HepG2 (cell line): Measurements from ENCODE around the gene C1orf159. TPM values are rescaled to one million over a fixed set of nuclear protein-coding genes. Genes with fewer than 3 reads are reported as not detected.

Experiments
- ATM ChIP-seq: fragments of 450-650 bp; IDR thresholded peaks from 2 replicates; pipeline ENCODE4 v1.7.1; 2017; ENCODE audit warnings: mild to moderate bottlenecking, borderline replicate concordance
- CENPX ChIP-seq: sonication (generic); formaldehyde crosslinking; IDR thresholded peaks from 2 replicates; pipeline ENCODE4 v1.9.0; 2021; ENCODE audit warnings: mild to moderate bottlenecking, missing genetic modification reagents, moderate library complexity
- CHD2 ChIP-seq: IDR thresholded peaks from 2 replicates; pipeline ENCODE4 v1.6.1; 2011; ENCODE audit warnings: low read depth, low read length, improper control_type of control experiment
- DNMT3B ChIP-seq: conservative IDR thresholded peaks from 2 replicates; pipeline ENCODE4 v1.6.1; 2016; ENCODE audit warnings: missing biosample characterization, control low read depth
- GTF2F1 ChIP-seq: fragments of 150-350 bp; IDR thresholded peaks from 2 replicates; pipeline ENCODE4 v1.6.1; 2014; ENCODE audit warnings: low read length
- MTF2 ChIP-seq: sonication (generic); formaldehyde crosslinking; IDR thresholded peaks from 2 replicates; pipeline ENCODE4 v1.5.0; 2020; ENCODE audit warnings: missing genetic modification reagents, borderline replicate concordance
- NCOA1 ChIP-seq: sonication (generic); formaldehyde crosslinking; IDR thresholded peaks from 2 replicates; pipeline ENCODE4 v1.9.0; 2021; ENCODE audit warnings: missing genetic modification reagents
- NFKBIZ ChIP-seq: IDR thresholded peaks from 2 replicates; pipeline ENCODE4 v1.6.1; 2018; ENCODE audit warnings: missing genetic modification reagents, missing compliant biosample characterization
- NKX3-1 ChIP-seq: sonication (generic); formaldehyde crosslinking; IDR thresholded peaks from 2 replicates; pipeline ENCODE4 v1.5.0; 2020; ENCODE audit warnings: missing genetic modification reagents
- PHF5A ChIP-seq: IDR thresholded peaks from one replicate; pipeline ENCODE4 v1.6.1; 2018; ENCODE audit warnings: low read depth, missing genetic modification reagents; ENCODE audit not compliant: unreplicated experiment
- SIX1 ChIP-seq: sonication (generic); formaldehyde crosslinking; IDR thresholded peaks from 2 replicates; pipeline ENCODE4 v1.4.0; 2020; ENCODE audit warnings: missing genetic modification reagents, borderline replicate concordance
- SRF ChIP-seq: IDR thresholded peaks from 2 replicates; pipeline ENCODE4 v1.6.1; 2011; ENCODE audit warnings: mild to moderate bottlenecking, low read depth, low read length, moderate library complexity
- TOPORS ChIP-seq: sonication (generic); formaldehyde crosslinking; IDR thresholded peaks from 2 replicates; pipeline ENCODE4 v1.8.0; 2023; ENCODE audit warnings: mild to moderate bottlenecking, missing genetic modification reagents
- ZMYM4 ChIP-seq: sonication (generic); formaldehyde crosslinking; IDR thresholded peaks from 2 replicates; pipeline ENCODE4 v1.8.1; 2023; ENCODE audit warnings: mild to moderate bottlenecking, missing genetic modification reagents
- ZNF225 ChIP-seq: sonication (generic); formaldehyde crosslinking; IDR thresholded peaks from 2 replicates; pipeline ENCODE4 v1.4.0; 2020; ENCODE audit warnings: mild to moderate bottlenecking, missing genetic modification reagents
- ZNF232 ChIP-seq: sonication (generic); formaldehyde crosslinking; IDR thresholded peaks from 2 replicates; pipeline ENCODE4 v1.4.0; 2020; ENCODE audit warnings: missing genetic modification reagents, borderline replicate concordance
- ZNF251 ChIP-seq: sonication (generic); formaldehyde crosslinking; IDR thresholded peaks from 2 replicates; pipeline ENCODE4 v1.9.0; 2021; ENCODE audit warnings: mild to moderate bottlenecking, missing genetic modification reagents
- ZNF33B ChIP-seq: sonication (generic); formaldehyde crosslinking; IDR thresholded peaks from 2 replicates; pipeline ENCODE4 v1.5.1; 2020; ENCODE audit warnings: mild to moderate bottlenecking, missing genetic modification reagents
- ZNF598 ChIP-seq: sonication (generic); formaldehyde crosslinking; IDR thresholded peaks from 2 replicates; pipeline ENCODE4 v1.5.1; 2020; ENCODE audit warnings: mild to moderate bottlenecking, missing genetic modification reagents, borderline replicate concordance
- ZNF672 ChIP-seq: sonication (generic); formaldehyde crosslinking; IDR thresholded peaks from 2 replicates; pipeline ENCODE4 v1.8.1; 2022; ENCODE audit warnings: missing genetic modification reagents
- ZZZ3 ChIP-seq: sonication (generic); formaldehyde crosslinking; IDR thresholded peaks from 2 replicates; pipeline ENCODE4 v1.4.0; 2020; ENCODE audit warnings: missing genetic modification reagents, mild to moderate bottlenecking, borderline replicate concordance
- polyA plus RNA-seq, 8 experiments: library from polyadenylated mRNA; depleted of rRNA in 3 of 8; stranded (reverse) in 7 of 8; unstranded in 1 of 8; fragments of >200 nt; fragmentation: Illumina TruSeq in 4 of 8; extraction: Trizol in 4 of 8; gene quantifications; 2 replicates each; pipeline versions ENCODE4 v1.2.1 to v1.2.3, GENCODE V29; 2011 to 2016; ENCODE audit warnings: low read depth in 4 of 8, missing spikeins in 1 of 8, mixed read lengths in 1 of 8; ENCODE audit not compliant: insufficient read depth in 1 of 8
- total RNA-seq, 5 experiments: library from RNA; depleted of rRNA; stranded (reverse); fragments of >200 nt; fragmentation: Illumina TruSeq; extraction: Trizol; gene quantifications; 2 replicates each; pipeline ENCODE4 v1.2.3, GENCODE V29; 2016; ENCODE audit warnings: low read depth in 1 of 5
- TF ChIP-seq, protein P1 (sequence below): IDR thresholded peaks from 2 replicates; pipeline ENCODE4 v1.6.1; 2016; ENCODE audit warnings: low read depth, control low read depth
- TF ChIP-seq, protein P2 (sequence below): sonication (generic); formaldehyde crosslinking; IDR thresholded peaks from 2 replicates; pipeline ENCODE4 v1.8.1; 2023; ENCODE audit warnings: mild to moderate bottlenecking, inconsistent platforms, moderate library complexity, missing genetic modification reagents, borderline replicate concordance
- TF ChIP-seq, protein P3 (sequence below), 2 experiments: sonication (generic) in 1 of 2; formaldehyde crosslinking in 1 of 2; IDR thresholded peaks; 2 replicates each; pipeline versions ENCODE4 v1.6.1 to v1.9.0; 2014 to 2022; ENCODE audit warnings: antibody characterized with exemption in 1 of 2, borderline replicate concordance in 1 of 2, inconsistent platforms in 1 of 2, low read depth in 1 of 2, missing genetic modification reagents in 1 of 2

C1orf159 gene
- total and polyA plus RNA-seq, 2 of the 13 experiments (the other 11 are each of a cell fraction or from before 2014, with no cell fraction given): 3.8 to 6.7 TPM

DNA sequence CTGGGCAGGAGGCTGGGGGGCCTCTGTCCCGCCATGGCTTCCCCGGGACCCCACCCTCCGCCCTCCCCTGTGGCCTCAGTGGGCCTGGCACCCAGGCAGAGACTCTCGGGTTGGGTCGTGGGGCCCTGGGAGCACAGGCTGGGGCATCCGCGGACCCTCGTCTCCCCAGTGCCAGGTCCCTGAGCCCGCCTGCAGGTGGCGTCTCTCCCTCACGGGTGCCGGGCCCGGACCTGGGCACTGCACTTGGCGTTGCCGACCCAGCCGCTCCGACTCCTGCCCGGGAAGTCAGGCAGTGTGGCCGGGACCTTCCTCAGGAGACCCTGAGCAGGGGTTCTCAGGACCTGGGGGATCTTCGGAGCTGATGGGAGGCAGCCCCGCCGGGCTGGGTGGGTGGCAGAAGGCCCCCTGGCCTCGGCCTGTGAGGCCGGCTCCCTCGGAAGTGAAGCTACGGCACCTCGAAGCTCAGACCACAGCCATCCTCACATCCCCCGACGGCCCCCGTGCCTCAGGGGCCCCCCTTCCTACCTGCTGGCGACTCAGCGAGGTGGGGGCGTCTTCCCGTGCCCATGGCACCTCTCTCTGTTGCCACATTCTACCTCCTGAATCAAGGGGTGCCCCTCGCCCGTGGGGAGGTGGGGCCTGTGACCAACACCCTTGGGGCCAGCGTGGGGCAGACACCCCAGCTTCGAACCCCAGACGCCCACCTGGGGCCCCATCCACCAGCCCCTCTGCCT, 6.4 kb upstream of the C1orf159 start (continued):
- no peak for TF ChIP-seq ZNF225
- TF ChIP-seq, protein P1, sequence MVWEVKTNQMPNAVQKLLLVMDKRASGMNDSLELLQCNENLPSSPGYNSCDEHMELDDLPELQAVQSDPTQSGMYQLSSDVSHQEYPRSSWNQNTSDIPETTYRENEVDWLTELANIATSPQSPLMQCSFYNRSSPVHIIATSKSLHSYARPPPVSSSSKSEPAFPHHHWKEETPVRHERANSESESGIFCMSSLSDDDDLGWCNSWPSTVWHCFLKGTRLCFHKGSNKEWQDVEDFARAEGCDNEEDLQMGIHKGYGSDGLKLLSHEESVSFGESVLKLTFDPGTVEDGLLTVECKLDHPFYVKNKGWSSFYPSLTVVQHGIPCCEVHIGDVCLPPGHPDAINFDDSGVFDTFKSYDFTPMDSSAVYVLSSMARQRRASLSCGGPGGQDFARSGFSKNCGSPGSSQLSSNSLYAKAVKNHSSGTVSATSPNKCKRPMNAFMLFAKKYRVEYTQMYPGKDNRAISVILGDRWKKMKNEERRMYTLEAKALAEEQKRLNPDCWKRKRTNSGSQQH (CRISPR knock-in tag): no peak
- no peak for TF ChIP-seq SRF
- no peak for TF ChIP-seq ZNF232
- TF ChIP-seq, protein P2, sequence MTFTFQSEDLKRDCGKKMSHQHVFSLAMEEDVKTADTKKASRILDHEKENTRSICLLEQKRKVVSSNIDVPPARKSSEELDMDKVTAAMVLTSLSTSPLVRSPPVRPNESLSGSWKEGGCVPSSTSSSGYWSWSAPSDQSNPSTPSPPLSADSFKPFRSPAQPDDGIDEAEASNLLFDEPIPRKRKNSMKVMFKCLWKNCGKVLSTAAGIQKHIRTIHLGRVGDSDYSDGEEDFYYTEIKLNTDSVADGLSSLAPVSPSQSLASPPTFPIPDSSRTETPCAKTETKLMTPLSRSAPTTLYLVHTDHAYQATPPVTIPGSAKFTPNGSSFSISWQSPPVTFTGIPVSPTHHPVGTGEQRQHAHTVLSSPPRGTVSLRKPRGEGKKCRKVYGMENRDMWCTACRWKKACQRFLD: no peak
- TF ChIP-seq ATM: no peak
- no peak for TF ChIP-seq TOPORS (CRISPR knock-in tag)
- TF ChIP-seq ZNF251 (CRISPR knock-in tag): no peak
- no peak for TF ChIP-seq DNMT3B (CRISPR knock-in tag)
- TF ChIP-seq ZNF672 (CRISPR knock-in tag): no peak
- peak; percentile 62; the same call in 1 of the 2 replicates for TF ChIP-seq MTF2 (CRISPR knock-in tag)
- no peak for TF ChIP-seq NFKBIZ (CRISPR knock-in tag)
- TF ChIP-seq NKX3-1 (CRISPR knock-in tag): no peak
- TF ChIP-seq CENPX (CRISPR knock-in tag): no peak
- TF ChIP-seq, protein P3, sequence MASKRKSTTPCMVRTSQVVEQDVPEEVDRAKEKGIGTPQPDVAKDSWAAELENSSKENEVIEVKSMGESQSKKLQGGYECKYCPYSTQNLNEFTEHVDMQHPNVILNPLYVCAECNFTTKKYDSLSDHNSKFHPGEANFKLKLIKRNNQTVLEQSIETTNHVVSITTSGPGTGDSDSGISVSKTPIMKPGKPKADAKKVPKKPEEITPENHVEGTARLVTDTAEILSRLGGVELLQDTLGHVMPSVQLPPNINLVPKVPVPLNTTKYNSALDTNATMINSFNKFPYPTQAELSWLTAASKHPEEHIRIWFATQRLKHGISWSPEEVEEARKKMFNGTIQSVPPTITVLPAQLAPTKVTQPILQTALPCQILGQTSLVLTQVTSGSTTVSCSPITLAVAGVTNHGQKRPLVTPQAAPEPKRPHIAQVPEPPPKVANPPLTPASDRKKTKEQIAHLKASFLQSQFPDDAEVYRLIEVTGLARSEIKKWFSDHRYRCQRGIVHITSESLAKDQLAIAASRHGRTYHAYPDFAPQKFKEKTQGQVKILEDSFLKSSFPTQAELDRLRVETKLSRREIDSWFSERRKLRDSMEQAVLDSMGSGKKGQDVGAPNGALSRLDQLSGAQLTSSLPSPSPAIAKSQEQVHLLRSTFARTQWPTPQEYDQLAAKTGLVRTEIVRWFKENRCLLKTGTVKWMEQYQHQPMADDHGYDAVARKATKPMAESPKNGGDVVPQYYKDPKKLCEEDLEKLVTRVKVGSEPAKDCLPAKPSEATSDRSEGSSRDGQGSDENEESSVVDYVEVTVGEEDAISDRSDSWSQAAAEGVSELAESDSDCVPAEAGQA (IDR thresholded peaks at IDR 0.05; ENCODE audit: low read depth): no peak
- TF ChIP-seq, protein P3 (CRISPR knock-in tag; IDR thresholded peaks at IDR 0.05; ENCODE audit: borderline replicate concordance): no peak
- no peak for TF ChIP-seq ZZZ3
- TF ChIP-seq ZNF598 (CRISPR knock-in tag): no peak
- no peak for TF ChIP-seq ZMYM4 (CRISPR knock-in tag)
- TF ChIP-seq SIX1 (CRISPR knock-in tag): no peak
- no peak for TF ChIP-seq ZNF33B
- TF ChIP-seq CHD2: no peak
- no peak for TF ChIP-seq GTF2F1
- no peak for TF ChIP-seq PHF5A
- TF ChIP-seq NCOA1: no peak
